NCI-H2196 treated with DMSO at 0.1 percent for 48 hours (cell line): ENCODE measurements around the gene GLYATL3.
A peak's percentile ranks its signal among the peaks of the same experiment; 100 is the strongest.

Experiments
- DNase-seq: peaks from one replicate; lab custom pipeline; 2025; ENCODE audit not compliant: unreplicated experiment; lab: John Stamatoyannopoulos, UW

GLYATL3 gene

GRCh38 chr6:49546331-49546730 is 46.6 kb downstream of the GLYATL3 start:
- DNase-seq, result no peak

GRCh38 chr6:49548613-49549304 is 49.0 kb downstream of the GLYATL3 start:
- DNase-seq, result no peak

GRCh38 chr6:49549691-49550491 is 50.2 kb downstream of the GLYATL3 start:
- DNase-seq, result no peak

GRCh38 chr6:49550492-49551077 is 50.9 kb downstream of the GLYATL3 start, which contains the start of gene C6orf141:
C6orf141 (plus strand) TSS chr6:49550668; CDS start chr6:49550793, 125 bp downstream.
- peak; percentile 72 for DNase-seq

- DNase-seq, result no peak
These were observed 51.5 kb downstream of the GLYATL3 start for GRCh38 chr6:49551078-49551865.

- DNase-seq, result no peak
These were observed 52.1 kb downstream of the GLYATL3 start for GRCh38 chr6:49551866-49552129.

- no peak for DNase-seq
These were observed 52.9 kb downstream of the GLYATL3 start for GRCh38 chr6:49552596-49552995.

- DNase-seq, result no peak
These were observed 53.7 kb downstream of the GLYATL3 start for GRCh38 chr6:49553384-49553783.

- no peak for DNase-seq
These were observed 56.2 kb downstream of the GLYATL3 start for GRCh38 chr6:49555951-49556350.

- peak; percentile 59 for DNase-seq
These were observed 56.7 kb downstream of the GLYATL3 start for GRCh38 chr6:49556429-49556837.

- no peak for DNase-seq
These were observed 57.5 kb downstream of the GLYATL3 start for GRCh38 chr6:49557177-49557576.

GRCh38 chr6:49558238-49558637 is 58.5 kb downstream of the GLYATL3 start:
- no peak for DNase-seq

GRCh38 chr6:49563006-49563886 is 63.5 kb downstream of the GLYATL3 start:
- DNase-seq, result no peak

GRCh38 chr6:49564552-49564951 is 64.8 kb downstream of the GLYATL3 start:
- no peak for DNase-seq

GRCh38 chr6:49565261-49565660 is 65.5 kb downstream of the GLYATL3 start:
- no peak for DNase-seq

GRCh38 chr6:49565855-49566254 is 66.1 kb downstream of the GLYATL3 start:
- DNase-seq, result no peak

GRCh38 chr6:49570474-49571079 is 70.9 kb downstream of the GLYATL3 start:
- DNase-seq, result no peak

GRCh38 chr6:49576618-49577017 is 76.9 kb downstream of the GLYATL3 start:
- DNase-seq, result no peak
